ENCODE results near the gene GOLGA8N. TPM values are rescaled to one million over a fixed set of nuclear protein-coding genes. Genes with fewer than 3 reads are reported as not detected.

Gene GOLGA8N
- total RNA-seq, 4 donors from 2014 or later: 4.4 to 17.4 (median 5.8) TPM

DNA sequence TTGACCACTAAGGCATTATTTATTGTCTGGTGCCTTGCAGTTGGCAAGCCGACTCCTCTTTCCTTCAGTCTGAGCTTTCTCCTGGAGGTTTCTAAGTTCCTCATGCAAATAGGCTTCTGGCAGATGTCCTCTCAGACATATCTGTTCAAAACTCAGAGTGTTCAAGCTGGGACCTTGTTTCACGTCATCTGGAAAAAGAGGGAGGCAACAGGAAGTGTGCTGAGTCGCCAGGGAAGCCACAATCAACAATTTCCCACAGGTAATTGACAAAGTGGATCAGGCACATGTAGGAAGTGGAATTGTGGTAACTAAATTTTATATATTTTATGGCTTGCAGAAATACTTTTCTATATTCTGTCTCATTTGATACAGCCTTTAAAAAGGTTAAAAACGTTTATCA, 62.8 kb downstream of the GOLGA8N start:
- 51 to 62% methylated on average over 4 of the region's 4 CpGs for WGBS, 2 donors
- intact Hi-C loops (cut with DNase I; ENCODE audit: low total_unique reads): loop anchor here (10.0 kb wide), 1 partner anchor 479 kb away; no protein-coding TSS in a partner anchor
- TF ChIP-seq, protein P1, sequence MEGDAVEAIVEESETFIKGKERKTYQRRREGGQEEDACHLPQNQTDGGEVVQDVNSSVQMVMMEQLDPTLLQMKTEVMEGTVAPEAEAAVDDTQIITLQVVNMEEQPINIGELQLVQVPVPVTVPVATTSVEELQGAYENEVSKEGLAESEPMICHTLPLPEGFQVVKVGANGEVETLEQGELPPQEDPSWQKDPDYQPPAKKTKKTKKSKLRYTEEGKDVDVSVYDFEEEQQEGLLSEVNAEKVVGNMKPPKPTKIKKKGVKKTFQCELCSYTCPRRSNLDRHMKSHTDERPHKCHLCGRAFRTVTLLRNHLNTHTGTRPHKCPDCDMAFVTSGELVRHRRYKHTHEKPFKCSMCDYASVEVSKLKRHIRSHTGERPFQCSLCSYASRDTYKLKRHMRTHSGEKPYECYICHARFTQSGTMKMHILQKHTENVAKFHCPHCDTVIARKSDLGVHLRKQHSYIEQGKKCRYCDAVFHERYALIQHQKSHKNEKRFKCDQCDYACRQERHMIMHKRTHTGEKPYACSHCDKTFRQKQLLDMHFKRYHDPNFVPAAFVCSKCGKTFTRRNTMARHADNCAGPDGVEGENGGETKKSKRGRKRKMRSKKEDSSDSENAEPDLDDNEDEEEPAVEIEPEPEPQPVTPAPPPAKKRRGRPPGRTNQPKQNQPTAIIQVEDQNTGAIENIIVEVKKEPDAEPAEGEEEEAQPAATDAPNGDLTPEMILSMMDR (IDR thresholded peaks at IDR 0.05): no peak
- TF ChIP-seq POLR2A (IDR thresholded peaks at IDR 0.05): no peak
- no peak for DNase-seq (ENCODE audit: low spot score in 2 of 2)
- H3K4me3 ChIP-seq (ENCODE audit: low read depth, poor library complexity, severe bottlenecking): no peak overlapping the region

DNA sequence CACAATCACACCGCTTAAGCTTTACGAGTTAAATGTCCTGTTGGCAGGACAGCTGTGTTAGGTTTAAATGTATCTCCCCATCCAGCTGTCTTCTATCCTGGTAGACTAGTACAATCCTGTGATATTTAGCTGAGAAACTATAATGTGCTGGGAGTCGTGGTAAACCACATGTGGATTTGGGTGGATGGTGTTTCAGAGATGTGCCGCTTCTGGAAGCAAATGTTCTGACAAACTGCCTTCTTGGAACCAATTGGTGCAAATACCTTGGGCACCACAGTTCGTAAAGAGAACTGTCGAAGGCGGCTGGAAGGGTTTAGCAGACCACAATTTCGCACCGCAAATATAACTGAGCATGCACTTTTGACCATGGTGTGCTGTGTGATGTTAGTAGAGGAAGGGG, 63.2 kb downstream of the GOLGA8N start:
- TF ChIP-seq, protein P1 (IDR thresholded peaks at IDR 0.05): no peak
- TF ChIP-seq POLR2A (IDR thresholded peaks at IDR 0.05): no peak
- no peak overlapping the region for H3K4me3 ChIP-seq (ENCODE audit: low read depth, poor library complexity, severe bottlenecking)
- 88 to 92% methylated on average over 9 of the region's 9 CpGs for WGBS, 2 donors
- no peak for DNase-seq (ENCODE audit: low spot score in 2 of 2)
- intact Hi-C loops (cut with DNase I; ENCODE audit: low total_unique reads): loop anchor here (10.0 kb wide), 1 partner anchor 478 kb away; no protein-coding TSS in a partner anchor

Other genes starting within 250 kb of the GOLGA8N start
- gene GOLGA8K, start 190.2 kb upstream of the GOLGA8N start, total RNA-seq: under 1 TPM in 1 of 4 donors, not detected in 3; 0.54 TPM
- gene GOLGA8O, start 137.8 kb upstream of the GOLGA8N start, total RNA-seq: not detected
- 1 to 10 TPM; 3.5 to 8.1 (median 4.7) TPM for gene ARHGAP11A, start 22.0 kb downstream of the GOLGA8N start, total RNA-seq
- gene SCG5, start 48.3 kb downstream of the GOLGA8N start, total RNA-seq: 1 to 10 TPM in 2 of 4 donors, under 1 TPM in 2; 0.61 to 1.9 (median 1.1) TPM
- 1 to 10 TPM; 1.2 to 5.5 (median 2.4) TPM for gene GREM1, start 124.5 kb downstream of the GOLGA8N start, total RNA-seq

Measured in lower leg skin (tissue), 4 donors.